Vagina (tissue), 2 donors: ENCODE data around the gene UPF3A.

ENCODE experiments used
- POLR2AphosphoS5 ChIP-seq, 2 donors: sonication (generic); formaldehyde crosslinking; IDR thresholded peaks; one replicate each; pipeline ENCODE4 v1.9.0; 2017; ENCODE audit warnings: antibody characterized with exemption in 2 of 2, mild to moderate bottlenecking in 2 of 2, low read depth in 1 of 2; ENCODE audit not compliant: insufficient read depth in 1 of 2
- TF ChIP-seq, protein P1 (sequence below), 3 experiments: fragments of 450-650 bp in 2 of 3; fragments of 200-600 bp in 1 of 3; sonication (generic) in 1 of 3; IDR thresholded peaks; one replicate each; pipeline ENCODE4 v1.5.1; 2017 to 2019; ENCODE audit warnings: antibody characterized with exemption in 3 of 3, mild to moderate bottlenecking in 2 of 3, moderate library complexity in 2 of 3

DNA sequence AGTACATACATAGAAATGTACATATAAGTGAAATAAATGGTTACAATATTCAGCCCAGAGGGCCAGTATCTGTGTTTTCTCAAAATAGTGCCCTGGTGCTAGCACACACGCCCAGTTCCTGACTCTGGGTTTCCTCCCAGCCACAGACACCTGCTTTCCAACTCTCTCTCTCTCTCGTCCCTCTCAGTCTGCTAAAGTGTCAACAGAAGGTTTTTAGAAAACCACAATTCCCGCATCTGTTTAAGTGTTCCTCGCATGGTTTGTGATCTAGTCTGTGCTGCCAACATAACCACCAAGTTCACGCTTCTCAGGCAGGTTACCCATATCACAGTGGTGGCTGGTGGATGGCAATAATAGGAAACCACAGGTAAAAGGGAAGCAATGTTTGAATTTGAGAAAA, 17.8 kb upstream of the UPF3A start:
- TF ChIP-seq, protein P1, sequence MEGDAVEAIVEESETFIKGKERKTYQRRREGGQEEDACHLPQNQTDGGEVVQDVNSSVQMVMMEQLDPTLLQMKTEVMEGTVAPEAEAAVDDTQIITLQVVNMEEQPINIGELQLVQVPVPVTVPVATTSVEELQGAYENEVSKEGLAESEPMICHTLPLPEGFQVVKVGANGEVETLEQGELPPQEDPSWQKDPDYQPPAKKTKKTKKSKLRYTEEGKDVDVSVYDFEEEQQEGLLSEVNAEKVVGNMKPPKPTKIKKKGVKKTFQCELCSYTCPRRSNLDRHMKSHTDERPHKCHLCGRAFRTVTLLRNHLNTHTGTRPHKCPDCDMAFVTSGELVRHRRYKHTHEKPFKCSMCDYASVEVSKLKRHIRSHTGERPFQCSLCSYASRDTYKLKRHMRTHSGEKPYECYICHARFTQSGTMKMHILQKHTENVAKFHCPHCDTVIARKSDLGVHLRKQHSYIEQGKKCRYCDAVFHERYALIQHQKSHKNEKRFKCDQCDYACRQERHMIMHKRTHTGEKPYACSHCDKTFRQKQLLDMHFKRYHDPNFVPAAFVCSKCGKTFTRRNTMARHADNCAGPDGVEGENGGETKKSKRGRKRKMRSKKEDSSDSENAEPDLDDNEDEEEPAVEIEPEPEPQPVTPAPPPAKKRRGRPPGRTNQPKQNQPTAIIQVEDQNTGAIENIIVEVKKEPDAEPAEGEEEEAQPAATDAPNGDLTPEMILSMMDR (IDR thresholded peaks at IDR 0.05), result no peak
- no peak for TF ChIP-seq POLR2AphosphoS5 (IDR thresholded peaks at IDR 0.05; ENCODE audit: insufficient read depth in 1 of 2, low read depth in 1 of 2)
